Pericardium fibroblast (primary cell): Measurements from ENCODE around the gene PEX11B. TPM values are rescaled to one million over a fixed set of nuclear protein-coding genes. Genes with fewer than 3 reads are reported as not detected.

ENCODE experiments used
- total RNA-seq: library from RNA; depleted of rRNA; stranded (reverse); fragments of >200 nt; gene quantifications from 2 replicates; pipeline ENCODE4 v1.2.3, GENCODE V29; 2015

PEX11B gene
- 18.6 and 22.4 TPM in 2 replicates for total RNA-seq

GRCh38 chr1:145918144-145918991 is at the start of gene PEX11B:
TSS of gene PEX11B (minus strand) at chr1:145918717. CDS start at chr1:145918688, 29 bp downstream.

GRCh38 chr1:145964328-145965118 is 46.0 kb upstream of the PEX11B start, which contains the start of the genes ANKRD34A and POLR3GL:
TSS of gene ANKRD34A (minus strand) at chr1:145964575. CDS start at chr1:145961759, 2,816 bp downstream.
TSS of gene POLR3GL (plus strand) at chr1:145964690. CDS start at chr1:145974866, 10,176 bp downstream.

GRCh38 chr1:145957443-145958319 is 39.2 kb upstream of the PEX11B start, which contains the start of gene LIX1L:
TSS of gene LIX1L (minus strand) at chr1:145958017. CDS start at chr1:145957927, 90 bp downstream.

GRCh38 chr1:145927063-145927886 is 8.8 kb upstream of the PEX11B start, which contains the start of gene RBM8A:
TSS of gene RBM8A (minus strand) at chr1:145927484. CDS start at chr1:145927426, 58 bp downstream.

GRCh38 chr1:145885738-145886287 is 32.7 kb downstream of the PEX11B start, which contains the start of gene ANKRD35:
TSS of gene ANKRD35 (minus strand) at chr1:145885866. CDS start at chr1:145885758, 108 bp downstream.

Other genes starting within 250 kb of the PEX11B start
- not detected in 2 replicates for gene PDZK1, start 211.3 kb downstream of the PEX11B start, total RNA-seq
- gene CD160, start 199.2 kb downstream of the PEX11B start, total RNA-seq: not detected in 2 replicates
- gene RNF115, start 94.6 kb downstream of the PEX11B start, total RNA-seq: 6.3 and 8.3 TPM in 2 replicates
- 27.4 and 30.6 TPM in 2 replicates for gene POLR3C, start 94.5 kb downstream of the PEX11B start, total RNA-seq
- 0.12 and 1.3 TPM in 2 replicates for gene NUDT17, start 73.1 kb downstream of the PEX11B start, total RNA-seq
- 23.6 and 30.9 TPM in 2 replicates for gene PIAS3, start 59.6 kb downstream of the PEX11B start, total RNA-seq
- gene ANKRD35, start 32.9 kb downstream of the PEX11B start, total RNA-seq: 0.47 and 4.1 TPM in 2 replicates
- 6.8 and 15.2 TPM in 2 replicates for gene ITGA10, start 8.7 kb downstream of the PEX11B start, total RNA-seq
- gene RBM8A, start 8.8 kb upstream of the PEX11B start, total RNA-seq: 59.6 and 92.0 TPM in 2 replicates
- gene LIX1L, start 39.3 kb upstream of the PEX11B start, total RNA-seq: 35.9 and 37.1 TPM in 2 replicates
- gene ANKRD34A, start 45.9 kb upstream of the PEX11B start, total RNA-seq: 0.85 and 1.6 TPM in 2 replicates
- 19.5 and 19.7 TPM in 2 replicates for gene POLR3GL, start 46.0 kb upstream of the PEX11B start, total RNA-seq
- 303 and 594 TPM in 2 replicates for gene TXNIP, start 77.9 kb upstream of the PEX11B start, total RNA-seq
- 0.17 TPM in 1 of 2 replicates, not detected in the other for gene HJV, start 103.0 kb upstream of the PEX11B start, total RNA-seq
- gene NBPF10, start 226.1 kb upstream of the PEX11B start, total RNA-seq: 1.3 and 2.0 TPM in 2 replicates